IPS-NIHi7 (cell line): ENCODE results near the gene DUSP14.
"Not testable (repeated sequence)": the region's sequence is repeated elsewhere in the genome, so short reads cannot be mapped to it uniquely, and the experiment has no call there.

Experiments used
- DNase-seq: peaks from one replicate; pipeline ENCODE4 v3.0.0; 2012; ENCODE audit warnings: mixed read lengths; ENCODE audit errors: extremely low spot score

DUSP14 gene, protein sequence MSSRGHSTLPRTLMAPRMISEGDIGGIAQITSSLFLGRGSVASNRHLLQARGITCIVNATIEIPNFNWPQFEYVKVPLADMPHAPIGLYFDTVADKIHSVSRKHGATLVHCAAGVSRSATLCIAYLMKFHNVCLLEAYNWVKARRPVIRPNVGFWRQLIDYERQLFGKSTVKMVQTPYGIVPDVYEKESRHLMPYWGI

GRCh38 chr17:37489197-37490001 is at the start of gene DUSP14:
Gene DUSP14, plus strand, starts transcription at chr17:37489891. Its CDS starts 22,382 bp downstream, at chr17:37512273.
- DNase-seq = peak; percentile 92

DNA sequence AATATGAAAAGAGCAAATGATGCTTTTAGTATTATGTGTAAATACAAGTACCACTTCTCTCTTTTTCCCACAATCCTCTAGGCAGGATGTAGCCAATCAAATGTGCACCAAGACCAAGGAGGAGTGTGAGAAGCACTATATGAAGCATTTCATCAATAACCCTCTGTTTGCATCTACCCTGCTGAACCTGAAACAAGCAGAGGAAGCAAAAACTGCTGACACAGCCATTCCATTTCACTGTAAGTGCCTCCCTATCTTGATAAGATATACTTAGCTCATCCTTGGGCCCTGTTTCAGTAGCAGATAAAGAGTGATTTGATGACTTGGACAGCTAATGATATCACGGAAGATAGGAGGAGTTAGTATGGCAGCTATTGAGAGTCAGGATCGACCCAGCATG is 49.3 kb upstream of the DUSP14 start:
- DNase-seq = no peak

DNA sequence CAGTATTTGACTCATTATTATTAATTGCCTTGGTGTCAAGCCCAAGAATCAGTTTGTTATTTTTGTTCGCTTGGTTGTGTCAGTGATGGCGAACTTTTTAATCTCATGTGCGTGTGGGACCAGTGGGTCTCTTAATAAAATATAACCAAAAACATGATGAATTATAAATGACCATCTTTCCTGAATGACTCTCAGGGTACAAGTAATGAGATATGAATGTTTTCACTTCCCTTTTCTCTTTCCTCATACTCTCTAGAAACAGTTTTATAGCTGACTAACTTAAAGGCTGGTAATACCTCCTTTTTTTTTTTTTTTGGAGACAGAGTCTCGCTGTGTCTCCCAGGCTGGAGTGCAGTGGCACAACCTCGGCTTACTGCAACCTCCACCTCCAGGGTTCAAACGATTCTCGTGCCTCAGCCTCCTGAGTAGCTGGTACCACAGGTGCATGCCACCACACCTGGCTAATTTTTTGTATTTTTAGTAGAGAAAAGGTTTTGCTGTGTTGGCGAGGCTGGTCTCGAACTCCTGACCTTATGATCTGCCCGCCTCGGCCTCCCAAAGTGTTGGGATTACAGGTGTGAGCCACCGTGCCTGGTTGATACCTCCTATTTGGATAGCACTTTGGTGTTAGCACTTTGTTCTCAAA is 48.2 kb upstream of the DUSP14 start:
- DNase-seq = not testable (repeated sequence)

DNA sequence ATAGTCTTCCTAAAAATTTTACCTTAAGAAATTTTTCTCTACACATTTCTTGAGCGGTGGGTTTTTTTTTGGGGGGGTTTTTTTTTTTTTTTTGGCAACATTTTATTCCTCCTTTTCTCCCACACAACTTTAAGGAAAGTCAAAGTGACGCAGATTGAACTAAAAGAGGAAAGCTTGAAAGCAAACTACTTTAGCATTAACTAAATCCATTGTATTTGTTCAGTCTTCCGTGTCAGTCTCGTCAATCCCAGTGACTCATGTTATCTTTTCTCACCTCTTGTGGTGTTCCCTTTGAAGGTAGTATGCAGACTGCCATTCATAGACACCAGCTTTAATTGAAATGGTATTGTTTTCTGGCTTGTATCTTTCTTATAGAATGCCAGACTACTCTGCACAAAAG is 43.7 kb upstream of the DUSP14 start:
- no peak for DNase-seq

DNA sequence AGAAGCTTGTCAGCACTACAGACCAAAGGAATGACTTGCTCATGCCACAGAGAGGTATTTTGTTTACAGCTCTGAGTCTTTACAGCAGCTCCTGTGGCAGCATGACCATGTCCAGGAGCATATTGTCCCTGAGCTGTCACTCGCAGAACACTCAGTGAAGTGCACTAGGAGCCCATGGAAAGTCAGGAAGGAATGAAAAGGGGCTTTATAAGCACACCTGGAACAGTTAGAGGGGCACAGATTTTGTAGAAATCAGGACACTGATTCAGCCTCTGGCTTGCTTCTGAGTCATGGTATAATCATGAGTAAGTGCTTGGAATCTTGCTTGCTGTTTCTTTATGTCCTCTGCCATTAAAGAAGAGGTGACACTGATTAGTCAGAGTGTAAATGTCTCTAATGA is 42.0 kb upstream of the DUSP14 start:
- no peak for DNase-seq

DNA sequence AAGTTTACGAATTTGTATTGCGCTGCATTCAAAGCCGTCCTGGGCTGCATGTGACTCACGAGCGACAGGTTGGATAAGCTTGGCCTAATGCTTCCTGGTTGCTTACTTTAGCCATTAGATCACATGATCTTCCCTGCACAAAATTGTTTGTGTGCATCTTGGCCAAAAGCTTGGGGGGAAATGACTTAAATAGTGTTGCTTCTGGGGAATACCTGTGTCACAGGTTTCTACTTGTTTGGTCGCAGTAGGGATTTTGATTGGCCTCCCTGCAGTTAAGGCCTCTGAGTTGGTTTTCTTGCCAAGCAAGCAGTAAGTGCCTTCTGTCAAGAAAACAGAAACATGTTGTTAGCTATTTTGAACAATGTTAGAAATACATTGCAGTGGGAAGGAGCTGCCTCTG is 39.6 kb upstream of the DUSP14 start:
- no peak for DNase-seq

- DNase-seq = not testable (repeated sequence)
Measured at GRCh38 chr17:37457801-37458200, 31.9 kb upstream of the DUSP14 start.

- DNase-seq = no peak
Measured at GRCh38 chr17:37458805-37459204, 30.9 kb upstream of the DUSP14 start.

DNA sequence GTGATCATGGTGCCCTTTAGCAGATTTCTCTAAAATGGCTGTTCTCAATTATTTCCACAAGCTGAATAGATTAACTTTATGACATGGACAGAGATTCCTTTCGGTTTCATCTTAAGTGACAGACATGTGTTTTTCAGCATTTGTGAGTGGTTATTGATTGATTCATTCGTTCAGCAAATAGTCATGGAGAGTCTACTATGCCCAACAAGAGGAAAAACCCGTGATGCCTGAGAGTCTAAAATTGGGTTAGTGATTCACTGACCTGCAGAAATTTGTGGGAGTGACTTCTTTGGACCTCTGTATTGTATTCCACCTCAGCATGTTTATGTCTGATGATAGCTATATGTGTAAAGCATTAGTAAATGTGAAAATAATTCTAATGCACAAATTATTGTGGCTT is 28.0 kb upstream of the DUSP14 start:
- DNase-seq = no peak

DNA sequence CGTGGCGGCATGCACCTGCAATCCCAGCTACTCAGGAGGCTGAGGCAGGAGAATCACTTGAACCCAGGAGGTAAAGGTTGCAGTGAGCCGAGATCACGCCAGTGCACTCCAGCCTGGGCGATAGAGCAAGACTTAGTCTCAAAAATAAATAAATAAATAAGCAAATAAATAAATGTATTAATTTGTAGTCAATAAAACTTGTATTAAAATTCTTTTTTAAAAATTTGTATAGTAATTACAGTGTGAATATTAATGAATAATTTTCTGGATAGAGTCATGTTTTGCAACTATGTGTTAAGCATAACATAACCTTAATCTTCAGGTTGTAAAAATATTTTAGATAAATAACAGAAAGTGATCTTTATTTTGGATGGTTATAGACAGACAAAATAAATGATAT is 27.2 kb upstream of the DUSP14 start:
- no peak for DNase-seq

DNA sequence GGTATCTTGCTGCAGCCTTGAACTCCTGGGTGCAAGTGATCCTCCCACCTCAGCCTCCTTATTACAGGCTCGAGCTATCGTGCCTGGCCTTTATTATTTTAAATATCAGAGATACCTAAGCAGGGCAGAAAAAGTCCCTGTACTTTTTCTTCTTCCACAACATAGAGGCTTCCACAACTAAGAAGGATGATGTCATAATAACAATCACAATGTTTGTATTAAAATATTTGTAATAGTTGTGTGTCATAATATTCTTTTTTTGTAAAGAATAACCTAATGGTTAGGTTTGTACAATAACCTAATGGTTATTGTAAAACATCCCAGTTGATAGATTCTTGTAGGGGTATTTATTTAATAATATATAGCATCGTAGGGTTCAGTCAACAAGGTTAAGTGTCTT is 26.7 kb upstream of the DUSP14 start:
- DNase-seq = no peak

DNA sequence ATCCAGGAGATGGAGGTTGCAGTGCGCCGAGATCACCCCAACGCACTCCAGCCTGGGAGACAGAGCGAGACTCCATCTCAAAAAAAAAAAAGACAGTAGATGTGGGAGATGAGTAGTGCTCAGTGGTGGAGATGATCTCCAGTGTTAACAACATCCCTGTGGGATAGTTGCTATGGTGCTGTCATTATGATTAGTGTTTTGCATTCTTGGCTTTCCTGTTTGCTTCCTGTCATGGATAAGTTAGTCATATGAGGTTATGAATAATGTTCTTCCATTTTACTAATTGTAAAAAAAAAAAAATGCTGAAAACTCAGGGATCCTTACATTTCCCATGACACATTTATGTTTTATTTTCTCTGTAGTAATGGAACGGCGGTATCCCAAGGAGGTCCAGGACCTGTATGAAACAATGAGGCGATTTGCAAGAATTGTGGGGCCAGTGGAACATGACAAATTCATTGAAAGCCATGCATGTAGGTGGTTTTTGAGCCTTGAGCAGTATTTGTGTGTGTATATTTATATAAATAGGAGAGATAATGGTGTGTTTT is 24.5 kb upstream of the DUSP14 start:
- DNase-seq = no peak

- no peak for DNase-seq
Measured at GRCh38 chr17:37466471-37466870, 23.2 kb upstream of the DUSP14 start.

DNA sequence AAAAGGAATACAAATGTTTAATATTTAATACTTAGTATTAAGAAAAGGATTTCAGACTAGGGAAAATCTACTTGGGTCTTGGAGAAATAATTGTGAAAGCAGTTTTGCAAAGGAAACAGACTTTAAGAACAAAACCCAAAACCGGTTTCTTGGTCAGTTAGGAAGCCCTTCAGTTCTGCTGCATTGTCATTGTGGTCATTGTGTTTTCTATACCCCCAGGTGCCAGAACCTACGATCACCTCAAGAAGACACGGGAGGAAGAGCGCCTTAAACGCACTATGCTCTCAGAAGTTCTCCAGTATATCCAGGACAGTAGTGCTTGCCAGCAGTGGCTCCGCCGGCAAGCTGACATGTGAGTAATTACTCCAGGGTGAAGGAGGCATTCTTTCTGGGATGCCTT is 19.5 kb upstream of the DUSP14 start:
- no peak for DNase-seq

GRCh38 chr17:37475731-37476420 is 13.8 kb upstream of the DUSP14 start:
- DNase-seq = no peak

- DNase-seq = no peak
Measured at GRCh38 chr17:37476431-37477120, 13.1 kb upstream of the DUSP14 start.

- DNase-seq = no peak
Measured at GRCh38 chr17:37478187-37478586, 11.5 kb upstream of the DUSP14 start.

DNA sequence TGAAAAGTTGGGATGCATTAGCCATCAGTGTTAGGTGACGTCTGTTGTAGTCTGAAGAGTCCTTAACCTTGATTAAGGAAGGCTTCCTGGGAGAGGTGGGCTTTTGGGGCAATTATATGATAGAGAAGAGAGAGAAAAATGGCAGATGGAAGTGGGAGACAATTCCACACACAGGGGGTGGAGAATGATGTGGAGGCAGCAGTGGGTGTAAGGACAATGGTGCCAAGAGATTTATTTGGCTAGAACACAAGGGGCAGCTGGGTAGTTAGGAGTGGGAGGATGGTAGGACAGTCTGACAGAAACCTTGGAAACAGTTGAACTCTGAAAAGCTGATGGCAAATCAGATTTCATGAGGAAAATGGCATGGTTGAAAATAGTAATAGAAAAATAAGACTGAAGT is 10.7 kb upstream of the DUSP14 start:
- DNase-seq = no peak

DNA sequence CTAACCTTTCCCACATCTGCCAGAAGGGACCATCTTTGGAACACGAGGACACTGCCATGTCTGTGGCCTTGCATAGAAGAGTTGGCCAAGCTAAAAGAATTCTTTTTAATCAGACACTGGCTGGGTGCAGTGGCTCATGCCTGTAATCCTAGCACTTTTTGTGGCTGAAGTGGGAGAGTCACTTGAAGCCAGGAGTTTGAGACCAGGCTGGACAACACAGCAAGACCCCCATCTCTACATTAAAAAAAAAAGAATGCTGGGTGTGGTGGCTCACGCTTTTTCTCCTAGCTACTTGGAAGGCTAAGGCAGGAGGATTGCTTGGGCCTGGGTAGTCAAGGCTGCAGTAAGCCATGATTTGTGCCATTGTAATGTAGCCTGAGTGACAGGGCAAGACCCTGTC is 9.3 kb upstream of the DUSP14 start:
- no peak for DNase-seq

- DNase-seq = no peak
Measured at GRCh38 chr17:37481001-37481665, 8.6 kb upstream of the DUSP14 start.
